GM19043 (cell line): ENCODE measurements around the gene VAV3.
"Not testable (repeated sequence)": the region's sequence is repeated elsewhere in the genome, so short reads cannot be mapped to it uniquely, and the experiment has no call there.

ENCODE experiments used
- ATAC-seq: cut with Tn5 transposase; IDR thresholded peaks from one replicate; pipeline ENCODE4 v1.9.1; 2021; ENCODE audit warnings: low read depth; ENCODE audit not compliant: unreplicated experiment

The VAV3 gene

GRCh38 chr1:107844541-107845194, 120.3 kb downstream of the VAV3 start:
- ATAC-seq: not testable (repeated sequence)

- no peak for ATAC-seq
Measured at GRCh38 chr1:107843989-107844388, 121.0 kb downstream of the VAV3 start.

- ATAC-seq: no peak
Measured at GRCh38 chr1:107842241-107842640, 122.7 kb downstream of the VAV3 start.

- no peak for ATAC-seq
Measured at GRCh38 chr1:107840725-107841124, 124.3 kb downstream of the VAV3 start.

GRCh38 chr1:107838056-107838455, 126.9 kb downstream of the VAV3 start:
- no peak for ATAC-seq

- no peak for ATAC-seq
Measured at GRCh38 chr1:107835151-107835670, 129.8 kb downstream of the VAV3 start.

- no peak for ATAC-seq
Measured at GRCh38 chr1:107833061-107833460, 131.9 kb downstream of the VAV3 start.

GRCh38 chr1:107831921-107832320, 133.1 kb downstream of the VAV3 start:
- ATAC-seq: no peak

GRCh38 chr1:107830526-107830925, 134.5 kb downstream of the VAV3 start:
- no peak for ATAC-seq

GRCh38 chr1:107830075-107830474, 134.9 kb downstream of the VAV3 start:
- no peak for ATAC-seq

- no peak for ATAC-seq
Measured at GRCh38 chr1:107829036-107829770, 135.8 kb downstream of the VAV3 start.

- ATAC-seq: no peak
Measured at GRCh38 chr1:107824946-107825345, 140.0 kb downstream of the VAV3 start.

GRCh38 chr1:107821340-107821739, 143.6 kb downstream of the VAV3 start:
- ATAC-seq: no peak

GRCh38 chr1:107820801-107821200, 144.2 kb downstream of the VAV3 start:
- no peak for ATAC-seq

- no peak for ATAC-seq
Measured at GRCh38 chr1:107817935-107818334, 147.0 kb downstream of the VAV3 start.

GRCh38 chr1:107817206-107817605, 147.8 kb downstream of the VAV3 start:
- ATAC-seq: no peak

GRCh38 chr1:107810291-107810951, 154.6 kb downstream of the VAV3 start:
- no peak for ATAC-seq

GRCh38 chr1:107807855-107808254, 157.1 kb downstream of the VAV3 start:
- no peak for ATAC-seq

- ATAC-seq: no peak
Measured at GRCh38 chr1:107807405-107807804, 157.6 kb downstream of the VAV3 start.

- ATAC-seq: no peak
Measured at GRCh38 chr1:107806902-107807301, 158.1 kb downstream of the VAV3 start.

GRCh38 chr1:107804741-107805140, 160.2 kb downstream of the VAV3 start:
- no peak for ATAC-seq
